HG03135 (cell line): Measurements from ENCODE around the gene PCDHB15.
"Not testable (repeated sequence)": the region's sequence is repeated elsewhere in the genome, so short reads cannot be mapped to it uniquely, and the experiment has no call there.

Source experiments
- ATAC-seq: cut with Tn5 transposase; IDR thresholded peaks from one replicate; pipeline ENCODE4 v1.9.1; 2021; ENCODE audit warnings: mild to moderate bottlenecking, moderate library complexity; ENCODE audit not compliant: unreplicated experiment

Gene PCDHB15

DNA sequence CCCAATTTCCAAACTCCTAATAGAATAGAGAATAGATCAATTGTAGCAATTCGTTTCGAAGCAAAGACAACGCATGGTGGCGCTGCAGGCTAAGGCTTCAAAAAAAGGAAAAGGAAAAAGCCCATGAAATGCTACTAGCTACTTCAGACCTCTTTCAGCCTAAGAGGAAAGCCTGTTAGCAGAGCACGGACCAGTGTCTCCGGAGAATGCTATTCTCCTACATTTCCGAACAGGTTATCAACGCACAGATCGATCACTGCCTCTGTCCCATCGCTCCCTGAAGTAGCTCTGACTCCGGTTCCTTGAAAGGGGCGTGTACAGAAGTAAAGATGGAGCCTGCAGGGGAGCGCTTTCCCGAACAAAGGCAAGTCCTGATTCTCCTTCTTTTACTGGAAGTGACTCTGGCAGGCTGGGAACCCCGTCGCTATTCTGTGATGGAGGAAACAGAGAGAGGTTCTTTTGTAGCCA lies at the start of gene PCDHB15:
Gene PCDHB15 (plus strand): TSS at position 146 of the 468 bp plus-strand sequence. CDS start 184 bp downstream, at position 330.
- ATAC-seq = no peak

DNA sequence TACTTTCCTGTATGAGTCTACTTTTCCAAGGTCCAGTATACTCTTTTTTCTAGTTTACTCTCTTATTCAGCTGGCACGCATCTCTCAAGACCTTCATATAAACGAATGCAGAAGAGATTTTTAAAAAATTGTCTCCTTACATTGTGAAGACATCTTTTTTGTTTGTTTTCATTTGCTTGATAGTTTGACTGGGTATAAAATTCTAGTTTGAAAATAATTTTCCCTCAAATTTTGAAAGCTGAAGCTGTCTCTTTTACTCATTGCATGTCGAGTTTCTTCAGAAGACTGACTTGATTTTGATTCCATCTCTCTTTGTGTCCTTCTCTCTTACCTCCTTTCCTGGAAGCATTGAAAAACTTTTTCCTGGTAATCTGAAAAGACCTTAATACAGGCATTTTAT lies 48.8 kb upstream of the PCDHB15 start:
- ATAC-seq = no peak

DNA sequence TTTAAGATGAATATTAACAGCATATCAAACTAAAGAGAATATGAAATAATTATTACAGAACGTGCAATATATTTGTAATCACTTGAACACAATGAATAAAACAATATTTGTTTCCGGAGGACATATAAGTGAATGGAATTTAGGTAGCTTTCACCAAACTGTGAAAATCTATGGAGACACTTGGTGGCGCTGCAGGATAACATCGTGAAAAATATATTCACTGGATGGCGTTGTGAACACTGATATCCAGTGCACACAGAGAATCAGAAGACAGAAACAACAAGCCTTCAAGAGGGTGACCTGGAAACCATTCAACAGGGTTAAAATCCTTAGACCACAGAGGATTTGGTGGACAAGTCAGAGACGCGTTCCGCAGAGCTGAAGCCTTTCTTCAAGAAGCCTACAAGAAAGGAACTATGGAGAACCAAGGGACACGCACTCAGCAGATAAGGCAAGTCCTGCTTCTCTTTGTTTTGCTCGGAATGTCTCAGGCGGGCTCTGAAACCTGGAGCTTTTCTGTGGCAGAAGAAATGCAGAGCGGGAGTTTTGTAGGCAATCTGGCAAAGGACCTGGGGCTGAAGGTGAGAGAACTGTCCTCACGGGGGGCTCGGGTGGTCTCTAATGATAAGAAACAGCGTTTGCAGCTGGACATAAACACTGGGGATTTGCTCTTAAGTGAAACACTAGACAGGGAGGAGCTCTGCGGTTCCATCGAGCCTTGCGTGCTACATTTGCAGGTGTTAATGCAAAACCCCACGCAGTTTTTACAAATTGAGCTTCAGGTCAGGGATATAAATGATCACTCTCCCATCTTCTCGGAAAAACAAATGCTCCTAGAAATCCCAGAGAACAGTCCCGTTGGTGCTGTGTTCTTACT lies 45.6 kb upstream of the PCDHB15 start, which contains the start of gene PCDHB11:
Gene PCDHB11 (plus strand): TSS at position 269 of the 877 bp plus-strand sequence. CDS start 148 bp downstream, at position 417.
- ATAC-seq = no peak

DNA sequence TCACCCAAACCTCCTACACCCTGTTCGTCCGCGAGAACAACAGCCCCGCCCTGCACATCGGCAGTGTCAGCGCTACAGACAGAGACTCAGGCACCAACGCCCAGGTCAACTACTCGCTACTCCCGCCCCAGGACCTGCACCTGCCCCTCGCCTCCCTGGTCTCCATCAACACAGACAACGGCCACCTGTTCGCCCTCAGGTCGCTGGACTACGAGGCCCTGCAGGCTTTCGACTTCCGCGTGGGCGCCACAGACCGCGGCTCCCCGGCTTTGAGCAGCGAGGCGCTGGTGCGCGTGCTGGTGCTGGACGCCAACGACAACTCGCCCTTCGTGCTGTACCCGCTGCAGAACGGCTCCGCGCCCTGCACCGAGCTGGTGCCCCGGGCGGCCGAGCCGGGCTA lies 44.1 kb upstream of the PCDHB15 start:
- not testable (repeated sequence) for ATAC-seq

DNA sequence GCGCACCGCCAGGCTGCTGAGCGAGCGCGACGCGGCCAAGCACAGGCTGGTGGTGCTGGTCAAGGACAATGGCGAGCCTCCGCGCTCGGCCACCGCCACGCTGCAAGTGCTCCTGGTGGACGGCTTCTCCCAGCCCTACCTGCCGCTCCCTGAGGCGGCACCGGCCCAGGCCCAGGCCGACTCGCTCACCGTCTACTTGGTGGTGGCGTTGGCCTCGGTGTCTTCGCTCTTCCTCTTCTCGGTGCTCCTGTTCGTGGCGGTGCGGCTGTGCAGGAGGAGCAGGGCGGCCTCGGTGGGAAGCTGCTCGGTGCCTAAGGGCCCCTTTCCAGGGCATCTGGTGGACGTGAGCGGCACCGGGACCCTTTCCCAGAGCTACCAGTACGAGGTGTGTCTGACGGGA lies 43.5 kb upstream of the PCDHB15 start:
- ATAC-seq = not testable (repeated sequence)

DNA sequence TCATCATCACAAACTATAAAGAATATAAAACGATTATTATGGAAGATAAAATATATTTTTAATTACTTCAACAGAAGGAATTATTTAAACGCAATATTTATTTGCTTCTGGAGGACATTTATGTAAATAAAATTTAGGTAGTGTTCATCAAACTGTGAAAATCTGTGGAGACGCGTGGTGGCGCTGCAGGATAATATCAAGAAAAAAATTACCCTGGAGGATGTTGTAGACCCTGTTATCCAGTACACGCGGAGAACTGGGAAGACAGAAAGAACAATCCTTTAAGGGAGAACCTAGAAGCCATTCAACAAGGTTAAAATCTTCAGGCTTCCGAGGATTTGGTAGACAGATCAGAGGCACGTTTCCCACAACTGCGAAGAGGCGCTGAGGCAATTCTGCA lies 36.7 kb upstream of the PCDHB15 start, which contains the start of gene PCDHB12:
Gene PCDHB12 (plus strand): TSS at position 242 of the 400 bp plus-strand sequence. CDS start 189 bp downstream, outside the sequence.
- ATAC-seq = no peak

DNA sequence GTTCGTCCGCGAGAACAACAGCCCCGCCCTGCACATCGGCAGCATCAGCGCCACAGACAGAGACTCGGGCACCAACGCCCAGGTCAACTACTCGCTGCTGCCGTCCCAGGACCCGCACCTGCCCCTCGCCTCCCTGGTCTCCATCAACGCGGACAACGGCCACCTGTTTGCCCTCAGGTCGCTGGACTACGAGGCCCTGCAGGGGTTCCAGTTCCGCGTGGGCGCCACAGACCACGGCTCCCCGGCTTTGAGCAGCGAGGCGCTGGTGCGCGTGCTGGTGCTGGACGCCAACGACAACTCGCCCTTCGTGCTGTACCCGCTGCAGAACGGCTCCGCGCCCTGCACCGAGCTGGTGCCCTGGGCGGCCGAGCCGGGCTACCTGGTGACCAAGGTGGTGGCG lies 34.9 kb upstream of the PCDHB15 start:
- not testable (repeated sequence) for ATAC-seq

DNA sequence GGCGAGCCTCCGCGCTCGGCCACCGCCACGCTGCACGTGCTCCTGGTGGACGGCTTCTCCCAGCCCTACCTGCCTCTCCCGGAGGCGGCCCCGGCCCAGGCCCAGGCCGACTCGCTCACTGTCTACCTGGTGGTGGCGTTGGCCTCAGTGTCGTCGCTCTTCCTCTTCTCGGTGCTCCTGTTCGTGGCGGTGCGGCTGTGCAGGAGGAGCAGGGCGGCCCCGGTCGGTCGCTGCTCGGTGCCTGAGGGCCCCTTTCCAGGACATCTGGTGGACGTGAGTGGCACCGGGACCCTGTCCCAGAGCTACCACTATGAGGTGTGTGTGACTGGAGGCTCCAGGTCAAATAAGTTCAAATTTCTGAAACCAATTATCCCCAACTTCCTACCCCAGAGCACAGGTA lies 34.3 kb upstream of the PCDHB15 start:
- not testable (repeated sequence) for ATAC-seq

DNA sequence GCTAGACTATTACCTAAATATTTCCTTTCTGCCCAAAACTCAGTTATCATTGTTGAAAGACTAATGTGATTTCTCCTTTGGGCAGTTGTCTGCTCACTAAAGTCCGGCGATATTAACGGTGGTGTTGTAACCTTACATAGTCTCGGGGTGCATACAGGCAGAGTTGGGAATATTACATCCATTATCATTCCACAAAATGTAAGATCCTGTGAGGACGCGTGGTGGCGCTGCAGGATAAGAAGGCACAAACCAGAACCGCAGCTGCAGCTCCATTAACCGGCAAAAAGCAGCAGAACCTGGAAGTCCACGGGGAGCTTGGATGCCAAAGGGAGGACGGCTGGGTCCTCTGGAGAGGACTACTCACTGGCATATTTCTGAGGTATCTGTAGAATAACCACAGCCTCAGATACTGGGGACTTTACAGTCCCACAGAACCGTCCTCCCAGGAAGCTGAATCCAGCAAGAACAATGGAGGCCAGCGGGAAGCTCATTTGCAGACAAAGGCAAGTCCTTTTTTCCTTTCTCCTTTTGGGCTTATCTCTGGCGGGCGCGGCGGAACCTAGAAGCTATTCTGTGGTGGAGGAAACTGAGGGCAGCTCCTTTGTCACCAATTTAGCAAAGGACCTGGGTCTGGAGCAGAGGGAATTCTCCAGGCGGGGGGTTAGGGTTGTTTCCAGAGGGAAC lies 31.4 kb upstream of the PCDHB15 start, which contains the start of gene PCDHB13:
Gene PCDHB13 (plus strand): TSS at position 264 of the 684 bp plus-strand sequence. CDS start 205 bp downstream, at position 469.
- not testable (repeated sequence) for ATAC-seq

DNA sequence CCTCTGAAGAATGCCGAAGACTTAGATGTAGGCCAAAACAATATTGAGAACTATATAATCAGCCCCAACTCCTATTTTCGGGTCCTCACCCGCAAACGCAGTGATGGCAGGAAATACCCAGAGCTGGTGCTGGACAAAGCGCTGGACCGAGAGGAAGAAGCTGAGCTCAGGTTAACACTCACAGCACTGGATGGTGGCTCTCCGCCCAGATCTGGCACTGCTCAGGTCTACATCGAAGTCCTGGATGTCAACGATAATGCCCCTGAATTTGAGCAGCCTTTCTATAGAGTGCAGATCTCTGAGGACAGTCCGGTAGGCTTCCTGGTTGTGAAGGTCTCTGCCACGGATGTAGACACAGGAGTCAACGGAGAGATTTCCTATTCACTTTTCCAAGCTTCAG lies 30.6 kb upstream of the PCDHB15 start:
- ATAC-seq = not testable (repeated sequence)

DNA sequence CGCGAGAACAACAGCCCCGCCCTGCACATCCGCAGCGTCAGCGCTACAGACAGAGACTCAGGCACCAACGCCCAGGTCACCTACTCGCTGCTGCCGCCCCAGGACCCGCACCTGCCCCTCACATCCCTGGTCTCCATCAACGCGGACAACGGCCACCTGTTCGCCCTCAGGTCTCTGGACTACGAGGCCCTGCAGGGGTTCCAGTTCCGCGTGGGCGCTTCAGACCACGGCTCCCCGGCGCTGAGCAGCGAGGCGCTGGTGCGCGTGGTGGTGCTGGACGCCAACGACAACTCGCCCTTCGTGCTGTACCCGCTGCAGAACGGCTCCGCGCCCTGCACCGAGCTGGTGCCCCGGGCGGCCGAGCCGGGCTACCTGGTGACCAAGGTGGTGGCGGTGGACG lies 29.7 kb upstream of the PCDHB15 start:
- ATAC-seq = not testable (repeated sequence)

DNA sequence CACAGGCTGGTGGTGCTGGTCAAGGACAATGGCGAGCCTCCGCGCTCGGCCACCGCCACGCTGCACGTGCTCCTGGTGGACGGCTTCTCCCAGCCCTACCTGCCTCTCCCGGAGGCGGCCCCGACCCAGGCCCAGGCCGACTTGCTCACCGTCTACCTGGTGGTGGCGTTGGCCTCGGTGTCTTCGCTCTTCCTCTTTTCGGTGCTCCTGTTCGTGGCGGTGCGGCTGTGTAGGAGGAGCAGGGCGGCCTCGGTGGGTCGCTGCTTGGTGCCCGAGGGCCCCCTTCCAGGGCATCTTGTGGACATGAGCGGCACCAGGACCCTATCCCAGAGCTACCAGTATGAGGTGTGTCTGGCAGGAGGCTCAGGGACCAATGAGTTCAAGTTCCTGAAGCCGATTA lies 29.2 kb upstream of the PCDHB15 start:
- ATAC-seq = not testable (repeated sequence)

DNA sequence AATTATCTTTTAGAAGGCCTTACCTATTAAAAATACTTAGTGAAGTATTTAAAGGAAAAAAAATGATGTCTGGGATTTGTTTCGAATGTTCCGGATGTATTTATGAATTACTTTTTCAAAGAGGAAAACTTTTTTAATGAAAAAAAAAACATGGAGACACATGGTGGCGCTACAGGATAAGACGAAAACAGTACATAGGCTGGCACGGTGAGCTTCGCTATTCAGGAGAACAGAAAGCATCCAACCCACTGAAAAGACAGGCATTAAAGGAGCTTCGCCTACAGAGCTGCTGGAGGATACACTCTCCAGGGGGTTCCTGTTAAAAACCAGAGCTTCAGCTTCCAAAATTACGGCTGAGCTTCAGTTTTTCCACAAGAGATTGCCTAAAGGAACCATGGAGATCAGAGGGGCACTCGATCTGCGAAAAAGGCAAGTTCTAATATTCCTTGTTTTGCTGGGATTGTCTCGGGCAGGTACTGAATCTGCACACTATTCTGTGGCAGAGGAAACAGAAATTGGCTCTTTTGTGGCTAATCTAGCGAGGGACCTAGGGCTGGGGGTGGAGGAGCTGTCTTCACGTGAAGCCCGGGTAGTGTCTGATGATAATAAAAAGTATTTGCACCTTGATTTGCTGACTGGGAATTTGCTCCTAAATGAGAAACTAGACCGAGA lies 21.9 kb upstream of the PCDHB15 start, which contains the start of gene PCDHB14:
Gene PCDHB14 (plus strand): TSS at position 232 of the 672 bp plus-strand sequence. CDS start 163 bp downstream, at position 395.
- no peak for ATAC-seq

DNA sequence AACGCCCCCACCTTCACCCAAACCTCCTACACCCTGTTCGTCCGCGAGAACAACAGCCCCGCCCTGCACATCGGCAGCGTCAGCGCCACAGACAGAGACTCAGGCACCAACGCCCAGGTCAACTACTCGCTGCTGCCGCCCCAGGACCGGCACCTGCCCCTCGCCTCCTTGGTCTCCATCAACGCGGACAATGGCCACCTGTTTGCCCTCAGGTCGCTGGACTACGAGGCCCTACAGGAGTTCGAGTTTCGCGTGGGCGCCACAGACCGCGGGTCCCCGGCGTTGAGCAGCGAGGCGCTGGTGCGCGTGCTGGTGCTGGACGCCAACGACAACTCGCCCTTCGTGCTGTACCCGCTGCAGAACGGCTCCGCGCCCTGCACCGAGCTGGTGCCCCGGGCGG lies 20.4 kb upstream of the PCDHB15 start:
- ATAC-seq = not testable (repeated sequence)

DNA sequence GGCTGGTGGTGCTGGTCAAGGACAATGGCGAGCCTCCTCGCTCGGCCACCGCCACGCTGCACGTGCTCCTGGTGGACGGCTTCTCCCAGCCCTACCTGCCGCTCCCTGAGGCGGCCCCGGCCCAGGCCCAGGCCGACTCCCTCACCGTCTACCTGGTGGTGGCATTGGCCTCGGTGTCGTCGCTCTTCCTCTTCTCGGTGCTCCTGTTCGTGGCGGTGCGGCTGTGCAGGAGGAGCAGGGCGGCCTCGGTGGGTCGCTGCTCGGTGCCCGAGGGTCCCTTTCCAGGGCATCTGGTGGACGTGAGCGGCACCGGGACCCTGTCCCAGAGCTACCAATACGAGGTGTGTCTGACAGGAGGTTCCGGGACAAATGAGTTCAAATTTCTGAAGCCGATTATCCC lies 19.8 kb upstream of the PCDHB15 start:
- ATAC-seq = not testable (repeated sequence)

DNA sequence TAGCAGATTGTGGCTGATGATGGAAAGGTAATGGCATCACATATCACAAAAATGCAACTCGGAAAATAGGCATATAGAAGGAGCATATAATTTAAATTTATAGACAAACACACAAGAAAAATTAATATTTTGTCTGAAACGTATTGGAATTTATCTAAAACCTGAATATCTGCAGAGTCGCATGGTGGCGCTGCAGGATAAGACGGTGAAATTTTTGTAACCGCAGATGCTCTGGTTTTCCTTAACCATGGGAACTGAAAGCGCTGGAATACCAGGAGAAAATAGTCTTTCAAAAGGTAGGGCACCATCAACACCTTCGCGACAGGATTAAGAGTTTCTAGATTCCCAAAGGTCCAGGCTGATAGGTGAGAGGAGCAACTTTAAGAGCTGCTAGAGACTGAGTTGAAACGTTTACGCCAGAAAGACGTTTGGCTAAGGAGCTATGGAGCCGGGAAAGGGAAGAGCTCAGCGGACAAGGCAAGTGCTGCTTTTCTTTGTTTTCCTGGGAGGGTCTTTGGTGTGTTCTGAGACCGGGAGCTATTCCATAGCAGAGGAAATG lies 11.0 kb upstream of the PCDHB15 start:
- ATAC-seq = no peak

DNA sequence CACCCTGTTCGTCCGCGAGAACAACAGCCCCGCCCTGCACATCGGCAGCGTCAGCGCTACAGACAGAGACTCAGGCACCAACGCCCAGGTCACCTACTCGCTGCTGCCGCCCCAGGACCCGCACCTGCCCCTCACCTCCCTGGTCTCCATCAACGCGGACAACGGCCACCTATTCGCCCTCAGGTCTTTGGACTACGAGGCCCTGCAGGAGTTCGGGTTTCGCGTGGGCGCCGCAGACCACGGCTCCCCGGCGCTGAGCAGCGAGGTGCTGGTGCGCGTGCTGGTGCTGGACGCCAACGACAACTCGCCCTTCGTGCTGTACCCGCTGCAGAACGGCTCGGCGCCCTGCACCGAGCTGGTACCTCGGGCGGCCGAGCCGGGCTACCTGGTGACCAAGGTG lies 9.3 kb upstream of the PCDHB15 start:
- ATAC-seq = not testable (repeated sequence)

DNA sequence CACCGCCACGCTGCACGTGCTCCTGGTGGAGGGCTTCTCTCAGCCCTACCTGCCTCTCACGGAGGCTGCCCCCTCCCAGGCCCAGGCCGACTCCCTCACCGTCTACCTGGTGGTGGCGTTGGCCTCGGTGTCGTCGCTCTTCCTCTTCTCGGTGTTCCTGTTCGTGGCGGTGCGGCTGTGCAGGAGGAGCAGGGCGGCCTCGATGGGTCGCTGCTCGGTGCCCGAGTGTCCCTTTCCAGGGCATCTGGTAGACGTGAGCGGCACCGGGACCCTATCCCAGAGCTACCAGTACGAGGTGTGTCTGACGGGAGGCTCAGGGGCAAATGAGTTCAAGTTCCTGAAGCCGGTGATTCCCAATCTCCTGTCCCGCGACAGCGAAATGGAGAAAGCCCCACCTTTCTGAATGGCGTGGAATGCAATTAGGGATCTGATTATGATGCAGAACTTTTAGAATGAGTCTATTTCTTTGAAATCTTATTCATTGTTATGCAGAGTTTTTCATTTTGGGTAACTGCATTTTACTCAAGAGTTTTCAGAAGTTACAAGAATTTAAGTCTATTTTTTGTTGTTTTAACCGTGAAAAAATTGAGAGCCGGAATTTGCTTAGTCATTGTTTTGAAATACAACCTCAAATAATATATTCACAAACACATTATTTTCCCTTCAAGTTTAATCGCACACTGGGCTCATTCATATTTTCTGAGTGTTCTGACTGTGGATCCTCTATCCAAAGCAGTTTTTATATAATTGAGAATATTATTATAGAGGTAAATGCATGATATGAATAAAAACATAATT lies 8.5 kb upstream of the PCDHB15 start:
- ATAC-seq = no peak

DNA sequence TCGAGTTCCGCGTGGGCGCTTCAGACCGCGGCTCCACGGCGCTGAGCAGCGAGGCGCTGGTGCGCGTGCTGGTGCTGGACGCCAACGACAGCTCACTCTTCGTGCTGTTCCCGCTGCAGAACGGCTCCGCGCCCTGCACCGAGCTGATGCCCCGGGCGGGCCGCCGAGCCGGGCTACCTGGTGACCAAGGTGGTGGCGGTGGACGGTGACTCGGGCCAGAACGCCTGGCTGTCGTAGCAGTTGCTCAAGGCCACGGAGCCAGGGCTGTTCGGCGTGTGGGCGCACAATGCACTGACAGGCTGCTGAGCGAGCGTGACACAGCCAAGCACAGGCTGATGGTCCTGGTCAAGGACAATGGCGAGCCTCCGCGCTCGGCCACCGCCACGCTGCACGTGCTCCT lies 3.7 kb upstream of the PCDHB15 start:
- ATAC-seq = no peak

DNA sequence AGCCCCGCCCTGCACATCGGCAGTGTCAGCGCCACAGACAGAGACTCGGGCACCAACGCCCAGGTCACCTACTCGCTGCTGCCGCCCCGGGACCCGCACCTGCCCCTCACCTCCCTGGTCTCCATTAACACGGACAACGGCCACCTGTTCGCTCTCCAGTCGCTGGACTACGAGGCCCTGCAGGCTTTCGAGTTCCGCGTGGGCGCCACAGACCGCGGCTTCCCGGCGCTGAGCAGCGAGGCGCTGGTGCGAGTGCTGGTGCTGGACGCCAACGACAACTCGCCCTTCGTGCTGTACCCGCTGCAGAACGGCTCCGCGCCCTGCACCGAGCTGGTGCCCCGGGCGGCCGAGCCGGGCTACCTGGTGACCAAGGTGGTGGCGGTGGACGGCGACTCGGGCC lies 1.8 kb downstream of the PCDHB15 start:
- ATAC-seq = not testable (repeated sequence)
